Glomerular visceral epithelial cell (primary cell): ENCODE measurements around the gene ZFAND5.
A peak's percentile ranks its signal among the peaks of the same experiment; 100 is the strongest.

Source experiments
- DNase-seq: peaks from one replicate; pipeline ENCODE4 v3.0.0-alpha.2; 2016; ENCODE audit errors: extremely low spot score

Gene ZFAND5

GRCh38 chr9:72363236-72363635, 1.8 kb downstream of the ZFAND5 start:
- no peak for DNase-seq

- DNase-seq = peak; percentile 59
Measured at GRCh38 chr9:72362680-72363139, 2.3 kb downstream of the ZFAND5 start.

GRCh38 chr9:72362118-72362531, 2.9 kb downstream of the ZFAND5 start:
- no peak for DNase-seq

GRCh38 chr9:72361217-72361616, 3.8 kb downstream of the ZFAND5 start:
- DNase-seq = no peak

- no peak for DNase-seq
Measured at GRCh38 chr9:72360324-72360723, 4.7 kb downstream of the ZFAND5 start.

GRCh38 chr9:72356041-72356582, 8.9 kb downstream of the ZFAND5 start:
- no peak for DNase-seq

GRCh38 chr9:72355153-72355552, 9.9 kb downstream of the ZFAND5 start:
- DNase-seq = no peak

- no peak for DNase-seq
Measured at GRCh38 chr9:72354704-72355103, 10.3 kb downstream of the ZFAND5 start.

- DNase-seq = no peak
Measured at GRCh38 chr9:72353455-72354116, 11.4 kb downstream of the ZFAND5 start.

- DNase-seq = peak; percentile 35
Measured at GRCh38 chr9:72352911-72353388, 12.1 kb downstream of the ZFAND5 start.

GRCh38 chr9:72351538-72352453, 13.2 kb downstream of the ZFAND5 start:
- peak; percentile 66 for DNase-seq

- DNase-seq = no peak
Measured at GRCh38 chr9:72349911-72350310, 15.1 kb downstream of the ZFAND5 start.

- no peak for DNase-seq
Measured at GRCh38 chr9:72349240-72349639, 15.8 kb downstream of the ZFAND5 start.

GRCh38 chr9:72346333-72346732, 18.7 kb downstream of the ZFAND5 start:
- no peak for DNase-seq

GRCh38 chr9:72338631-72339030, 26.4 kb downstream of the ZFAND5 start:
- DNase-seq = peak; percentile 84

GRCh38 chr9:72337286-72337685, 27.7 kb downstream of the ZFAND5 start:
- no peak for DNase-seq

GRCh38 chr9:72334658-72335337, 30.2 kb downstream of the ZFAND5 start:
- DNase-seq = no peak

GRCh38 chr9:72333709-72334108, 31.3 kb downstream of the ZFAND5 start:
- DNase-seq = no peak

- DNase-seq = no peak
Measured at GRCh38 chr9:72333197-72333596, 31.8 kb downstream of the ZFAND5 start.

GRCh38 chr9:72332351-72332750, 32.7 kb downstream of the ZFAND5 start:
- no peak for DNase-seq

- no peak for DNase-seq
Measured at GRCh38 chr9:72327631-72328030, 37.4 kb downstream of the ZFAND5 start.

GRCh38 chr9:72326641-72327040, 38.4 kb downstream of the ZFAND5 start:
- no peak for DNase-seq
